ENCODE data around the gene WWOX.

The WWOX gene

DNA sequence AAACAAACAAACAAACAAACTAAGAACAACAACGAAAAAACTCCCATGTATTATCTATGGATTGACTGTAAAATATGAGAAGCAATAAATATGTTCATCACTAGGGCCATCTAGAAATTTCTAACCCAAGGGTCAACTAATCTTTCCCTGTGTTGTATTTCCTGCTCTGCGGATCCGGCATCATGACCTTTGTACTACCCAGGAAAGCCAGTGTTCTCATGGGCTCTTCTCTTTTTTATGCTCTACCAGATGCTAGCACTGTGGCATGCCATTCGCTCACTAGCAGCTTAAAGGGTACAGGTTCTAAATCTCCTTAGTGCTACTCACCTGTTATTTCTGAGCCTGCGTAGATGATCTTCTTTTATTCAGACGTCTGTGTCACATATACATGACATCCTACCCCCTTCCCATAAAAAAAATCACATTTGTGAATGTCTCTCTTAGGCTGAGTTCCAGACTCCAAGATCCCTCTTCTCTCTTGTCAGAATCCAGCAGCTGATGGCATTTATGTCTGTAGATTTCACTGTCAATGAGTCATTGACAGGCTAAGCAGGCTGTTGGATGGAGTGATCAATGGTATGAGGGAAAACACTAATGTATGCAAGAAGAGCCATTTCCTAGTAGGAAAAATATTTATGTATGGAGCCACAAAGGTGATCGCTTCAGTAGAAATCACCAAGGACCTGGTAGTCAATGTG is 100.0 kb downstream of the WWOX start:
- DNase-seq, result no peak

DNA sequence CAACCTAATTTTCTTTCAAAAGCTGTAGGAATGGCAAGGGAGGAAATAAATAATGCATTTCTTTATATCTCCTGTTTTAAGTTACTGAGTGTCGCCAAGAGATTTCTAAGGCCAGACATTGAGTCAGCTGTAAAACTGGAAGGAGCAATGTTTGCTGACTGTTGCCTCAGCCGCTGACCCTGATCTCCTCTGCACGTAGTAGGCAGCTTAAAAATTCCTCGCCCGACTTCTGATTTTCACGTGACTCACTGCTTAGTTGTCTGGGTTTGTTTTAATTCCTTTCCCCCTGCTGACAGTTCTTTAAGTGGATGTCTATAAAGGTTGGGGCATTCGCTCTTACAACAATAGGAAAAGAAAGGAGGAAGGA is 100.6 kb downstream of the WWOX start:
- no peak for DNase-seq

DNA sequence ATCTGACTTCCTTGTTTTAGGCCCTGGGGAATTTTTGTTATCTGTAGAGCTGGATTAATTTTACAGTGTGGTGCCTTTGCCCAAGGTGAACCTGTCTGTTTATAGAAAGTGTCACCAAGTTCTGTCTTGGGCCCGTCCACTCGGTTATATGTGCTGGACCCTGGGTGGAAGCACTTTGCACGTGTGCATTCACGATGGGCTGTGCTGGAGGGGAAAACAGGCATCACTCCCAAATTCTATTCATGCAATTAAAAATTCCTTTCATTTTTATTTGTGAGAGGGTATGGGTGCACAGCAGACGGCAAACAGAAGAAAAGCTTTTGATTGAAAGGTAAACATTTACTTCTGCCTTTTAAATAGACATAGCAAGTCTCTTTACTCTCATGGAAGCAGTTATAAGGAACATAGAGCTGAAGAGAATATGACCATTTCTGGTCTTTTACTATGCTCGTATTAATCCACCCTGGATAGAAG is 101.2 kb downstream of the WWOX start:
- no peak for DNase-seq

DNA sequence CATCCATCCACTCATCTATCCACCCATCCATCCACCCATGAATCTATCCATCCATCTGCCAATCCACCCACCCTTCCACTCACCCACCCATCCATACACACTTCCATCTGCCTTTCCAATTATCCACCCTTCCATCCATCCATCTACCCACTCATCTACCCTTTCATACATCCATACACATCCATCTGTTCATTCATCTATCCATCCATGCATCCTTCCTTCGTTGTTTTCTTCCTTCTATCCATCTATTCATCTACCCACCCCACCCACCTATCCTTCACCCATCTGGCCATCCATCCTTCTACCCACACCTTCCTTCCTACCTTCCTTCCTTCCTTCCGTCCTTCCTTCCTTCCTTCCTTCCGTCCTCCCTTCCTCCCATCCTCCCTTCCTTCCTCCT is 106.1 kb downstream of the WWOX start:
- no peak for DNase-seq

DNA sequence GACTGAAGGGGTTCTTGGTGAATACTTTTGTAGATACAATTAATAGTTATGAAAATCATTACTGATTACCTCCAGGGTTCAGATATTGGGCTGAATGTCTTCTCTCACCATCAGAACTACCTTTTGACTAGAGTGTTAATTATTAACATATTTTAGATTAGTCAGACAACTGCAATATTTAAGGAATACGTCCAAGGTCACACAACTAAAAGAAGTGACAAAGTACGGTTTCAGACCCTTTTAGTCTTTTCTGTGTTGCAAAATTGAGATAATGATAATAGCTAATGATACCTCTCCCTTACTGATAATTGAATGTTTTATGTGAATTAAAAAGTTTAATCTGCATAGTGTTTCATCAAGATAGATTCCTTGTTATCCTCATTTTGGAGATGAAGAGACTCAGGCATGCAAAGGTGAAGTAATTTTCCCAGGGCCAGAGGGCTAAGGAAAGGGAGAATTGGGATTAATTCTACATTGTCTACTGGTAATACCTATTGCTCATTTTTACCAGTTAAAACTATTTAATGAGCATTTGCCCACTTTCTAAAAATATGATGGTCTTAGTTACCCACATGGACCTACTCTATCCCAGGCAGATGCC is 107.3 kb downstream of the WWOX start:
- DNase-seq, result no peak

DNA sequence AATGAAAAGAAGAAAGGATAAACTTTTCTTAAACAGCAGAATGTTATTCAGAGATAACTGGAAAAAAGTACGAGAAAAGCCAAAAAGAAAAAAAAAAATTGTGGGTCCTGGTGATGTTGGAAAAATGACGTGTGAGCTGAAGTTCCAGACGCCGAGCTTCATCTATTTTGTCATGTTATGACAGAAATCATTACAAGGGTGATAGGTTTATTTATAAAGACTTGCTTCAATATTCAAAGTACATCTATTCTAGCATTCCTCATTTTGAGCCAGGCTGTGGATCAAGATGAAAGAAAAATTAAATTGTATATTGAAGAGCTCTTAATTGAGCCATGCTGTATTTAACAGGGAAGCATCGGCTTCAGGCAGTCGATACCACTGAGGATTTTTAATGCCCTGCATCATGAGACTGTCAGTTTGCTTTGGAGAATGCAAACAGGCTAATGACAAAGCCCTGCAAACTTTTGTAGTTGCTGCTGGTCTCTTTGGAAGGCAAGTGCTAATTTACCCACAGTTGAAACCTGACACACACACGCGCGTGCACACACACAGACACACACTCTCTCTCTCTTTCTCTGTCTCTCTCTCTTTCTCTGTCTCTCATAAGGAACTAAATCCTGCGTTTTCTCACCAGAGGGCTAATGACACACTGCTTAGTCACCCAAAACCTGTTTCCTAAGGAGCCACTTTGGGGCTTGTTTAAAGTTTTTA is 110.7 kb downstream of the WWOX start:
- no peak for DNase-seq

DNA sequence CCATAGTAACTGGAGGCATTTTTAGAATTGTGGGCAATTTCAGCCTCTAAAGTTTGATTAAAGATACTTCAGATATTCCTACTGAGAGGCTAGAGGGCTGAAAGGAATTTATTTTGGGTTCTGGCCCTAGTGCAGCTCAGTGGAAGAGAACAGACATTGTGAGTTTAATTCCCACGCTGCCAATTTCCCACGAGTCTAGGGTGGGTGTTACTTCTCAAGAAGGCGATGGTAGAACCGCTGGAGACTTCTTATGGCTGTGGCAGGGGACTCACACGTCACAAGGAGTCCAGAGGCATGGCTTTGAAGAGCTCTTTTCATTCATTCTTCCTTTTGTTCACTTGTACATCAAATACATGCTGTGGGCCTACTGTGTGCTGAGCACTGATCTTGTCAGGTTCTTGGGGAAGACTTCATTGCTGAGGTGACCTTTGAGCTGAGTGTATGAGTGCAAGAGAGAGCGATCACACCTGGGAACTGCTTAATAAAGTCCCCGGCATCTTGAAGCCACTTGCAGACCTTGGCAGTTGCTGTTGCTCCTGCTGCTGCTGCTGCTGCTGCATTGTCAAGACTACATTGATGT is 111.7 kb downstream of the WWOX start:
- no peak for DNase-seq

DNA sequence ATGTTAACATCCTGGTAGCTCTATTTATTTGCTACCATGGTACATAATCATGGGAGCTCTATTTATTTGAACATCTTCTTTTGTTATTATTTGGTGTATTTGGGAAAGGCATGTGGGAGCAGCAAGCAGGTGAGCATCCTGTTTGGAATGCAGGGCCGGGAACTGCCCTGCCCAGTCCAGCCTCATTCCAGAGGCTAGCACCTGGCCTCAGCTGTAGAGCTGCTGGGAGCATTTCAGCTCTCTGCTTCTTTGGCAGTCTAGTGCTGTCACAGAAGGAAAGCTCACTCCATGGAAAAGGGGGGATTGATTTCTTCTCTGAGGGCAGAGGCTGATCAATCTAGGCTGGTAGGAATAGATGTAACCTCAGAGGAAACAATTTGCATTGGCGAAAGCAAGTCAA is 112.5 kb downstream of the WWOX start:
- no peak for DNase-seq

DNA sequence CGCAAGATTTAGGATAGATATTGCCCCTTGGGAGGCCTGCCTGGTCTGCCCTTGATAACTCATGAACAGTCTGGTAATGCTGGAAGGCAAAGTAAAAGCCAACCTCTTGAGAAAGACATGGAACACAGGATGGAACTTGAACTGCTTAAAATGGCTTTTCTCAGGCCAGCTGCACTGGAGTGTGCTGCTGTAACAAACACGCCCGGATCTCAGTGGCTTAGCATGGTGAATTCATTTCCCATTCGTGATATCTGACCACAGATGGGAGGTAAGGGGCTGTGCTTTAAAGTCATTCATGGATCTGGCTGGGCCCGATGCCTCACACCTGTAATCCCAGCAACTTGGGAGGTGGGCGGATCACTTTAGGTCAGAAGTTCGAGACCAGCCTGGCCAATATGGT is 113.2 kb downstream of the WWOX start:
- no peak for DNase-seq

DNA sequence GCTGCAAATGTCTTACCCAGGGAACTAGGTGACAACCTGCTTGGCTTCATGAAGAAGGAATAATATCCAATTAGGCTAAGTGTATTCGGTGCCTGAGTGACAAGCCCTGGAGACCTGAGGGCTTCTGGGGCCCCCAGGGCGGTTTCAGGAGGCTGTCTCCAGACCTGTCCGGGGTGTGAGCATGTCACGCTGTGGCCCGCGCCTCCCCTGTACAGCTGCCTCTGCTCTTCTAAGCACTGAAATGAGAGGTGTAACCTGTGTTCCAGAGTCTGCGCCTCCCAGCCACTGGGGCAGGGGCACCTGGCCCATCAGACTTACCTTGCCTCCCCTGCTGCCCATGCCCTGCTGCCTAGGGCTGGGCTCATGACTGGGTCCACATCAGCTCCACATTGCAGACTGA is 114.3 kb downstream of the WWOX start:
- DNase-seq, result no peak

DNA sequence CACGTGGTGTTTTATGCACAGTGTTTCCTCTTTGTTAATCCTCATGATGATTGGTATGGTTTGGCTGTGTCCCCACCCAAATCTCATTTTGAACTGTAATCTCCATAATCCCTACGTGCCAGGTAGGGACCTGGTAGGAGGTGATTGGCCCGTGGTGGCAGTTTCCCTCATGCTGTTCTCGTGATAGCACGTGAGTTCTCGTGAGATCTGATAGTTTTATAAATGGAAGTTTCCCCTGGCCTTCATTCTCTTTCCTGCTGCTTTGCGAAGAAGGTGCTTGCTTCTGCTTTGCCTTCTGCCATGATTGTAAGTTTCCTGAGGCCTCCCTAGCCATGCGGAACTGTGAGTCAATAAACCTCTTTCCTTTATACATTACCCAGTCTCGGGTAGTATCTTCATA is 115.8 kb downstream of the WWOX start:
- no peak for DNase-seq

DNA sequence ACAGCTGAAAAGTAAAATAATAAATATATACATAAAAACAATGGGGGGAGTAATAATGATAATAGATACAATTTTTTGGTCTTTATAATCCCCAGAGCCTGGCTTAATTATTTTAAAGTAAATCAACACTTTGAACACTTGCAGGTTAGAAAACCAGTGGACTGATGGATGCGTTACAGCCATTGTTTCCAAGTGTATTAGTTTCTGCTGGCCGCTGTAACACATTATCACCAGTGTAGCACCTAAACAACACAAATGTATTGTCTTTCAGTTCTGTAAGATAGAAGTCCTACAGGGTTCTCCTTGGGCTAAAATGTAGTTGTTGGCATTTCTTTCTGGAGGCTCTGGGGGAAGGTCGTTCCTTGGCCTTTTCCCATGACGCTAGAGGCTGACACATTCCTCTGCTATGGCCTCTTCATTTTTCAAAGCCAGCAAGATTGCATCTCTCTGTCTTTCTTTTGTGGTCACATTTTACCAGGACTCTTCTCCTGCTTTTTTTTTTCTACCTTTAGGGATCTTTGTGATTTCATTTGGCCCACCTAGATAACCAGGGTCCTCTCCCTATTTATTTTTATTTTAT is 116.8 kb downstream of the WWOX start:
- no peak for DNase-seq

DNA sequence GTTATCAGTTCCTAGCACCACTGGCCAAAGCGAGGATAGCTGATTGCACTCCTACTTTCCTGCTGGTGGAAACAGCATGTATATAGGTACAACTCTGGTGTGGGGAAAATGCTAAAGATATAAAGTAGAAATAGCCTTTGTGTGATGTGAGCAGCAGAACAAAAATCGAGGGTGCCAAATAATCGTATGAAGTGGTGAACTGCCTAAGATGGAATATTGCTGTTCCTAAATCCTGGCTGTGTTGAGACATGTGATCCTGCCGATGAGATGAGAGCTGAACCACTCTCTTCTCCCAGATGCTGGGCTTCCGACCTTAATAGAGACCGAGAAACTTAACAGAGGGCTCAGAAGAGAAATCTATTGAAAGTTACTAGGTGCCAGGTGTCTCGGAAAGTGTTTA is 117.8 kb downstream of the WWOX start:
- DNase-seq, result no peak

DNA sequence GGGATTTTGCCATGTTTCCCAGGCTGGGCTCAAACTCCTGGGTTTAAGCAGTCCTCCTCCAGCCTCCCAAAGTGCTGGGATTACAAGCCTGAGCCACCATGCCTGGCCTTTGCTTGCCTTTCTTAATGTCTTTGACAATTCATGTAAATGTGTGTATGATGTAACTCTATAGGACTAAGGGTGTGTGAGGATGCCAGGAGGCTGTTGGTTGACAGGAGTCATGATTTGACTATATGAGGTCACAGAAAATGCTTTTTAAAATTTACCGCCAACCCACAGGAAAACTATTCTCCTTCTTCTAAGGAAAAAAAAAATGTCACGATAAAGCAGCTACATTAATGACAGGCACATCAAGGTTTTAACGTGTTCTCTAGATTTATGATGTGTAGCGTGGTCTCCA is 118.8 kb downstream of the WWOX start:
- no peak for DNase-seq

DNA sequence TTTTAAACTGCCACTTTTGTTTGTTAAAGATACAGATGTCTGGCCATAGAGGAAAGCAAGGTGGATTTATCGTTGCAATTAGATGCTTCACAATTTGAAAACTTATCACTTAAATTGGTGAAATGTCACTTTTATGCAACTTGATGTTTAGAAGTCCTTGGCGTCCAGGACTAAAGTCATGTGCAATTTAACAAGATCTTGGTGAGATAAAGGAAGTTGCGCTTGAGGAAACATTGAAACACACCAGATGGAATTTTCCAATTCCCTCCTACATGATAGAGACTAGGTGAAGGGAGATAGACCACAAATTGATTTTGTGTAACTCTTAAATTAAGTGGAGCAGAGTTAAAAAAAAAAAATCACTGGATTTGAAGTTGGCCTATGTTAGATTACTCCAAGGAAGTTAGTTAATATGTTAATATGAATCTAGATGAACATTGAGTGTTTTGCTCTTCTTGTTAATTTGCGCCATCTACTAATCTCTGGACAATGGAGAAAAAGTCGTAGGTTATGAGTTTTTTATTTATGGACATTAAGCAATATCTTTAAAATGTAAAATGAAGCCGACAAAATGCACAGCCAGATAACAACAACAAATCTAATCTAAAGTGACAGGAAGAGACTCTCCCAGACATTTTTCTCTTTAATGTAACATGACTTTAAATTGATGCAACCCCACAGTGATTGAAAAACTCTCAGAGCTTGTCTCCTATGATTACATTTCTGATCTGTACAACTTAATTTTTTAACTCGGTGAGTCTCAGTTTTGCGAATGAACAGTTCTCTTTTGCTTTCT is 119.6 kb downstream of the WWOX start:
- DNase-seq, result no peak

DNA sequence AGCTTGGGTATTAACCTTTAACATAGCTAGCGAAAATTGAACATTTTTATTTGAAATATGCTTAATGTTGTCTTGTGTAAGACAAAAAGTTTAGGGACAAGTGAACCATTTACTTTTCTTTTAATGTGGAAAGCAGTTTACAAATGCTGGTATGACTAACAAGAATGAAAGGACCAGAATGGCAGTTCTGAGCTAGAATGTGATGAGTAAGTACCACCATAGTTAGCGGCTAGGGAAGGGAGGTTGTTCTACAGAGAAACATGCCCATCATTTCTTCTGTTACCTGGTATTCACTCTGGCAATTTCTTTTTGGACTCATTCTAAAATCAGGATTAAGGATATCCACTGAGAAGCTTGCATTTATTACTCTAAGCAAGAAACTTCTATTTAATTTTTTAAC is 121.1 kb downstream of the WWOX start:
- DNase-seq, result no peak

DNA sequence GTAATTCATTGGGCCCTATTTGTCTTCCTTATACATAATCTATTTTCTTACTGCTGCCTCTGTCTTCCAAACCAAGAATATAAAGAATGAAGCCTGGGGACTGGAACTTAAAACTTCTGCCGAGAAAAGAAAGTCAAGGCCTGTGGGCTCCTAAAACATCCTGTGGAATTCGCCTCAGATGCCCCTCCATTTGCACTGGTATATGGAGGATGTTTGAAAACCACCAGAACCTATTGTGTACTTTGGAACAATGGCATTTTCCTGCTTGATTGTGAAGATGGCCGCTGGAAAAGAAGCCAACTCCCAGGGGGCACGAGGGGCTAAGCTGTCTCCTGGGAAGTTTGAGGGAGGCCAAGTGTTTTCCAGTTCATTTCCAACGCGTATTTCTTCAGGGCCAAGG is 122.4 kb downstream of the WWOX start:
- DNase-seq, result no peak

DNA sequence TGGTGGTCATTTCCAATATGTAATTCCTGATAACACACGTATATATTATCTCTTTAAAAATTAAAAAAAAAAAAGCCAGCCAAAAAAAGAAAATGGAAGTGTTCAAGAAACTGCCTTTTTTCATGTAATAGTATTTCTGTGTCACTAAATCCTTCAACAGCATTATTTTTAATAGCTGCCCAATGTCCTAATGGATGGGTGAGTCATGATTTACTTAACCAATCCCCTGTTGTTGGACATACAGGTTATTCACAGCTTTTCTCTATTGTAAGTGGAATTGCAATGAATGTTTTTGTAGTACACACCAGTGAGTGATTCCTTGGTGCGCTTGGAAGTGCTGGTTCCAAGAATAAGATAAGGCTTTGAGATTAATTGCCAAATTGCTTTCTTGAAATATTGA is 124.9 kb downstream of the WWOX start:
- no peak for DNase-seq

DNA sequence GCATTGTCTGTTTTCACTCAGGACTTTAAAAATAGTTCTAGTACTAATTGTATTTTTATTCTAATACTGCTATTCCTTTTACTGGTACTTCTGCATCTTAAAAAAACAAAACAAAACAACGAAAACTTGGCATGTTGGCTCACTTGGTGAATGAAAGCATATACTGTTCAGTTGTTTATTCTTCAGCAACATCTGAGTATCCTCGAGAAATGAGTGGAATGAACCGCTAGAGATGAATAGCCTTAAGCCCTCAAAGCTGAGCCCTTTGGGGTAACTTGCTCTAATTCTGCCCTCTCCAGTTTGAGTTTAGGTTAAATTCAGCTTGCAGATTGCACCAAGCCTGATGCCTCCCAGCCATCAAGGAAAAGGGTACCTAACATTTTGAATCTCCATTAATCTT is 126.5 kb downstream of the WWOX start:
- no peak for DNase-seq

DNA sequence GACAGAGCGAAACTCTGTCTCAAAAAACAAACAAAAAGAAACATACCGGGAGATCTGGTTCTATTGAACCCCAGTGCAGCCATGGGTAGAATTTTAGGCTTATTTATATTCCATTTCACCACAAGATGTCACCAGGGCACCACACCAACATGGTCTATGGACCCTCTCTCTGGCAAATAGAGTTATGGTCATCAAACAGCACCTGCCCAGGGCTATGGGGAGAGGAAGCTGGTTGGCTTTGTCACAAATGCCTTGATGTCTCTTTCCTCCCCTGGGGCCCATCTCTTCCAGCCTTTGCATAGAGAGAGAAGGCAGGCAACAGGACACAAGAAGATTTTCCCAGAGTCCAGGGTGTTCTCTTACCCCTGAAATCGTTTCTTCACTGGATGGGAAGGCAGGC is 128.4 kb downstream of the WWOX start:
- DNase-seq, result no peak

DNA sequence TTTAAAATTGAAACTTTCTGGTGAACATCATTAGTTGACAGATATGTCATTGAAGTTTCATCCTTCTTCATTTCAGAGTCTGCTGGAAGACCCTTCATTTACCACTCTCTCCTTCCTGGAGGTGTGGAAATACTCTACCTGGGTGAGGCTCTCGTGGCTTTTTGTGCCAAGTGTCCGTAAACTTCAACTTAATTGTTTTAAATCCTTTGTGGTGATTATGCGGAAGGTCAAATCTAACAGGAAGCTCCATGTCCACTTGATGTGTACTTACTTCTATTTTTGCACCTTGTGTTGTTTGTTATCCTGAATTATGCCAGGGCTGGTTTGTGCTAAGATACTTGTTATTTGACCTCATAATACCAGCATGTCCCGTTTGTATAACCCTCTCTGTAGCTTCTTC is 129.2 kb downstream of the WWOX start:
- no peak for DNase-seq

DNA sequence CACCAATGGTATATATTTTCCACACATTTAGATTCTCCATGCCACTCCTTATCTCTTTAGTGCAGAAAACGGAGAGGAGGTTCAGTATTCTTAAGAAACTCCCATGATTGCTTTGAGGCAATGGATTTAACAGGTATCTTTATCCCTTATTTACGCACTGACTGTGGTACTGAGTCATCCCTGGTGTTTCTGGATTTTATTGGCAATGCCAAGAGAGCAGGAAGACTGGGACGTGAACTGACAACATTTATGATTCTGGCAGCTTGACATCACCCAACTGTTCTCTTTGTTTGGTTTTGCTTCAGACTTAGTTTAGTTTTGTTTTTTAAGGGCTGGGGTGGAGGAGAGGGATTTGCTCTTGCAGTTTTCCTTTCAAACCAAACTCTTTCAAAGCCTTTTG is 131.4 kb downstream of the WWOX start:
- no peak for DNase-seq
